Activated T-helper 9 cell treated with anti-CD3 and anti-CD28 coated beads, Interleukin-2, amount 50 U/mL, for 16 hours (primary cell): ENCODE measurements around the gene TPST1.
A peak's percentile ranks its signal among the peaks of the same experiment; 100 is the strongest.
"Not testable (repeated sequence)": the region's sequence is repeated elsewhere in the genome, so short reads cannot be mapped to it uniquely, and the experiment has no call there.

Experiments
- DNase-seq: peaks from one replicate; pipeline ENCODE4 v3.0.0-alpha.2; 2020; ENCODE audit warnings: low read depth

TPST1 gene

GRCh38 chr7:66204822-66205740 lies at the start of gene TPST1:
TSS of gene TPST1 (plus strand) at chr7:66205334. CDS start at chr7:66240426, 35,092 bp downstream.
- DNase-seq = peak; percentile 59

- DNase-seq = not testable (repeated sequence)
Observed at GRCh38 chr7:66156035-66156434, 49.1 kb upstream of the TPST1 start.

DNA sequence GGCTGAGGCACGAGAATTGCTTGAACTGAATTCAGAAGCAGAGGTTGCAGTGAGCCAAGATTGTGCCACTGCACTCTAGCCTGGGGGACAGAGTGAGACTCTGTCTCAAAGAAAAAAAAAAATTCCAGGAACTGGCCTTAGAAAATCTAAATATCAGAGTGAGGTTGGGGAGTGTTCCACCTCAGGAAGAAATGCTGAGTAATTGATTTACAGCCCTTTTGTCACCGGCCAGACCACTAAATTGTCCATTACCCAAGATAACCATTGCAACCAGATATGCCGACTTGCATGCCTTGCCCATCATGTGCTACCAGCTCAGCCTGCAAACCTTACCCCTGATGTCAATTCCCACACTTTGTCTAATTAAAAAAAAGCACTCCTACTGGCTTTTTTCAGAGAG lies 48.1 kb upstream of the TPST1 start:
- no peak for DNase-seq

DNA sequence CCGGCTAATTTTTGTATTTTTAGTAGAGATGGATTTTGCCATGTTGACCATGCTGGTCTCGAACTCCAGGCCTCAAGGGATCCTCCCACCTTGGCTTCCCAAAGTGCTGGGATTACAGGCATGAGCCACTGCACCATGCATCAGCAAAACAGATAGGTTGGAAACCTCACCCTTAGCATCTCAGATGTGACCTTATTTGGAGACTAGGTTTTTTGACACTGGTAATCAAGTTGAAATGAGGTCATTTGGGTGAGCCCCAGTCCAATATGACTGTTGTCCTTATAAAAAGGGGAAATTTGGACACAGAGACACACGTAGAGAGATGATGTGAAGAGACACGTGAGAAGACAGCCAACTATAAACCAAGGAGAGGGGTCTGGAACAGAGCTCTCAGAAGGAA lies 42.5 kb upstream of the TPST1 start:
- DNase-seq = no peak

GRCh38 chr7:66163186-66163610 lies 41.9 kb upstream of the TPST1 start:
- DNase-seq = no peak

- no peak for DNase-seq
Observed at GRCh38 chr7:66164356-66164755, 40.8 kb upstream of the TPST1 start.

DNA sequence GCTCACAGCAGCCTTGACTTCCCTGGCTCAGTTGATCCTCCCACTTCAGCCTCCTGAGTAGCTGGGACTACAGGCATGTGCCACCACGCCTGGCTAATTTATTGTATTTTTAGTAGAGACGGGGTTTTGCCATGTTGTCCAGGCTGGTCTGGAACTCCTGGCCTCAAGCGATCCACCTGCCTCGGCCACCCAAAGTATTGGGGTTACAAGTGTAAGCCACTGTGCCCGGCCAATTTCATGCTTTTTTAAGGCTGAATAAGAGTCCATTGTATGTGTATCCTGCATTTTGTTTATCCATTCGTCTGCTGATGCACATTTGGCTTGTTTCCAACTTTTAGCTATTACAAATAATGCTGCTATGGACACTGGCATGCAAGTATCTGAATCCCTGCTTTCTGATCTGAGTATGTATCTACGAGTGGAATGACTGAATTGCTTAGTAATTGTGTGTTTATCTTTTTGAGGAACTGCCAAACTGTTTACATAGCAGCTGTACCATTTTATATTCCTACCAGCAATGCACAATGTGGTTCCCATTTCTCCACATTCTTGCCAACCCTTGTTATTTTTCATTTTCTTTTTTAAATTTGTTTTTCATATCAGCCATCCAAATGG lies 37.3 kb upstream of the TPST1 start:
- DNase-seq = no peak

GRCh38 chr7:66169616-66170015 lies 35.5 kb upstream of the TPST1 start:
- DNase-seq = no peak

DNA sequence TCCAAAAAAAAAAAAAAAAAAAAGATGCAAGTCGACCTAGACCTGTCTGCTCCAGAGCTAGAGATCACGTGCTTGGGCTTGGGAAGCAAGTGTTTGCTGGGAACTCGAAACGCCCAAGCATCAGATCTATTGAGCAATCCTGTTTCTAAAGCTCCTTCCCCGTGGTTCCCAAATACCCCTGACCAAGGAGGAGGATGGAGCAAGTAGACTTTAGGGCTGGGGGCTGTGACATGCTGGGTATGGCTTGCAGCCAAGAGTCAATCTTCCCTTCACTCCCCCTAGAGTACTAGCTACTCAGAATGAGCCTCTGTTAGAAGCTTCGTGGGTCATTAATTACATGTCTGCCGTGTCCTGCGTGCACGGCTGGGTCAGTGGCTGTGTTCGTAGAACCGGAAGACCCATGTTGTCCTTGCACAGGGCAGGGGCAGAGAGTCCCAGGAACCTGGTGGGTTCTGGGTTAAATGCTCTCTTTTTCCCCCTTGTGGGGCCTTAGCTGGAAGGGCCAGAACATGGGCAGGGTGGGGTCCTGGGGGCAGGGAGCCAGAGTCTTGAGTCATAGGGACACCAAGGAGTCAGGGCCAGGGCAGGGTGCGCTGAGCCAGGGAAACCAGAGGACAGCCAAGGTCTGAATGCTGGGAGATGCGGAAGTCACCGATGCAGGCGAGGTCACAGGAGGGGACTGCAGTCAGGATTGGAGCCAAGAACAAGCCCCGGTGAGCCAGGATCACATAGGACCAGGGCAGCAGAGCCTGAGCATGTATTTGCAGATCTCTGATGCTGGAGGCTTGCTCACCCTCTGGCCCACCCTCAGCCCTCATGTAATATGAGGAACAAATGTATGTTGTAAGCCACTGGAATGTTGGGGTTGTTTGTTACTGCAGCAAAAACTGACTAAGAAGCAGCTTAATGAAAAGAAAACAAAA lies 34.6 kb upstream of the TPST1 start:
- DNase-seq = no peak

DNA sequence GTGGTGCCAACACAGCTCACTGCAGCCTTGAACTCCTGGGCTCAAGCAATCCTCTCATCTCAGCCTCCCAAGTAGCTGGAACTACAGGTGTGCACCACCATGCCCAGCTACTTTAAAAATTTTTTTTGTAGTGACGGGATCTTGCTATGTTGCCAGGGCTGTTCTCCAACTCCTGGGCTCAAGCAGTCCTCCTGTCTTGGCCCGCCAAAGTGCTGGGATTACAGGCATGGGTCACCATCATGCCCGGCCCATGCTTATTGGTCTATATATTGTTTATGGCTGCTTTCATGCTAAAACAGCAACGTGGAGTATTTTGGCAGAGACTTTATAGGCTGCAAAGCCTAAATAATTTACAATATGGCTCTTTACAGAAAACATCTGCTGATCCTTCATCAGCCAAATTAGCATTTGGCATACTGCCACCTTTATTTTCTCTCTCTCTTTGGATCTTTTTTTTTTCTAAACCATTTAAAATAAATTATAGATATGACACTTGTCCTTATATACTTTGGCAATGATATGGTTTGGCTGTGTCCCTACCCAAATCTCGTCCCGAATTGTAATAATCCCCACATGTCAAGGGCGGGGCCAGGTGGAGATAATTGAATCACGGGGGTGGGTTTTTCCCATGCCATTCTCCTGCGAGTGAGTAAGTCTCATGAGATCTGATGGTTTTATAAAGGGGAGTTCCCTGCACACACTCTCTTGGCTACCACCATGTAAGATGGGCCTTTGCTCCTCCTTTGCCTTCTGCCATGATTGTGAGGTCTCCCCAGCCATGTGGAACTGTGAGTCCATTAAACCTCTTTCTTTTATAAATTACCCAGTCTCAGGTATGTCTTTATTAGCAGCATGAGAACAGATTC lies 32.4 kb upstream of the TPST1 start:
- DNase-seq = not testable (repeated sequence)

- DNase-seq = no peak
Observed at GRCh38 chr7:66173856-66174255, 31.3 kb upstream of the TPST1 start.

GRCh38 chr7:66175006-66175405 lies 30.1 kb upstream of the TPST1 start:
- DNase-seq = not testable (repeated sequence)

GRCh38 chr7:66176914-66177313 lies 28.2 kb upstream of the TPST1 start:
- DNase-seq = no peak

DNA sequence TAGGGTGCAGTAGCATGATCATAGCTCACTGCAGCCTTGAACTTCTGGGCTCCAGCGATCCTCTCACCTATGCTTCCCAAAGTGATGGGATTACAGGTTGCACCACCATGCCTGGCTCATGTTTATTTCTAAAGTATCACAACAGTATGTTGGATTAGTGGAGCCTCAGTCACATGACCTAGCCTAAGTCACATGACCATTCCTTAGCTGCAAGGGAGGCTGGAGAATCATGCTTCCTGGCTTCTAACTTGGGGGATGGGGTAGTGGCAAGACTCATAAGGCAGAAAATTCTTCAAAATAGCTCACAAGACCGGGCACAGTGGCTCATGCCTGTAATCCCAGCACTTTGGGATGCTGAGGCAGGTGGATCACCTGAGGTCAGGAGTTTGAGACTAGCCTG lies 26.9 kb upstream of the TPST1 start:
- DNase-seq = no peak

- no peak for DNase-seq
Observed at GRCh38 chr7:66181329-66181728, 23.8 kb upstream of the TPST1 start.

DNA sequence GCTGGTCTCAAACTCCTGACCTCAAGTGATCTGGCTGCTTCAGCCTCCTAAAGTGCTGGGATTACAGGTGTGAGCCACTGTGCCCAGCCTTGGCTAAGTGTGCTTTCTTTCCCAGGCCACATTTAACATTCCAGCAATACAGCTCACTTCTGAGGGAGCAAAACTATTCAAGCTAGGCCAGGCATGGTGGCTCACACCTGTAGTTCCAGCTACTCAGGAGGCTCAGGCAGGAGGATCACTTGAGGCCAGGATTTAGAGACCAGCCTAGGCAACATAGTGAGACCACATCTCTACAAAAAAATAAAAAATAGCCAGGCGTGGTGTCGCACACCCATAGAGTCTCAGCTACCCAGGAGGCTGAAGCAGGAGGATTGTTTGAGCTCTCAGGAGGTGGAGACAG lies 23.3 kb upstream of the TPST1 start:
- DNase-seq = no peak

GRCh38 chr7:66182920-66183319 lies 22.2 kb upstream of the TPST1 start:
- no peak for DNase-seq

GRCh38 chr7:66183700-66184099 lies 21.4 kb upstream of the TPST1 start:
- no peak for DNase-seq

GRCh38 chr7:66185680-66186187 lies 19.4 kb upstream of the TPST1 start:
- DNase-seq = no peak

- DNase-seq = no peak
Observed at GRCh38 chr7:66186991-66187390, 18.1 kb upstream of the TPST1 start.

DNA sequence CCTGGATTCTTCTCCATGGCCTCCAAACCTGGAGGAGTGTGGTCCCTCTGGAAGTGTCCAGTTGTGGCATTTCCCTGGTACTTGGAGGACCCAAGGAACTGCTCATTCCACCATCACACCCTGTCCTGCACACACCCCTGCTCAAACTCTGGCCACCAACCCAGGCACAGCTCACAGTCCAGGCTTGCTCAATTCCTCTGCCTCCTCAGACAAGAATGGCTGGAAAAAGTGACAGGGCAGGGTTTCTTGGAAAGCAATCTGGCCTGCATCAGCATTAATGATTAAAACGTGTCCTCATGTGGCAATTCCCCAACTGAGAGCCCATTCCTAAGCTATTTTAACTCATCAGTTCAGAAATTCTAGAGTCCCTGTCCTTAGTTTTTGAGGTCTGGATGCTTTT lies 17.2 kb upstream of the TPST1 start:
- DNase-seq = no peak
